GM03348 (cell line): ENCODE measurements around the gene BMAL1.

Source experiments
- DNase-seq: peaks from one replicate; pipeline ENCODE4 v3.0.0; 2012; ENCODE audit warnings: low spot score

The BMAL1 gene

DNA sequence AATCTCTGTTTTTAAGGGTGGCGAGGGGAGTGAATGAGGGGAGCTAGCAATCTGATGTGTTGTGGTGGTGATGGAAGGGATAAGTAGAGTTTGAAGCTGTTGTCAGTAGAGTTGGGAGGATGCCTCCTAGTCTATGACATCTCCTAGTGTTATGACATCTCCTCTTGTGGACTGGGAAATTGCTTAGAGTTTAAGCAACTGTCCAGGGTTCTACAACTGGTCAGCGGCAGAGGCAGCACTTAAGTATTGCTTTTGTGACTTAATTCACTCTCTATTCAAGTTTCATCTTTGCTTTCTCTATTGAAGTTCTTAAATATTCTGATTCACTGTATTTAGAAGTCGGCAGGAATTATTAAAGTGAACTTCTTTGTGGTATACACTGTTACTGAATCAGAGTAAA, 13.8 kb downstream of the BMAL1 start:
- no peak for DNase-seq

DNA sequence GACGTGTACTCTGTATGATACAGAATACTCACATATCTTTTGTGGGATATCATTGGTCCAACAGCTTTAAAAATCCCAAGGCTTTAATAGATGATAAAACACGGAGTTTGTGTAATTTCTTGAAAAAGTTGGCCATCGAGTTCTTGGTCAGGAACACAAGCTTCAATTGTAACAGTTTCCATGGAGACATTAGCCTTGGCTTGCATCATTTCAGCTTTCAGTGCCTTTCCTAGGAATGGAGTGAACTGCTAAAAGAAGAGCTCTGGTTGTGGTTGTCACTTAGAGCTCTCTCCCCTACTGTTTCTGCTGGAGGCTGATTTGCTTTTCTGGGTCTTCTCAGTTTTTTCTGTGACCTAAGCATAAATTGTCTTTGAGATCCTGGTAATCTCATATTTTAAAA, 14.2 kb downstream of the BMAL1 start:
- peak; percentile 27 for DNase-seq

DNA sequence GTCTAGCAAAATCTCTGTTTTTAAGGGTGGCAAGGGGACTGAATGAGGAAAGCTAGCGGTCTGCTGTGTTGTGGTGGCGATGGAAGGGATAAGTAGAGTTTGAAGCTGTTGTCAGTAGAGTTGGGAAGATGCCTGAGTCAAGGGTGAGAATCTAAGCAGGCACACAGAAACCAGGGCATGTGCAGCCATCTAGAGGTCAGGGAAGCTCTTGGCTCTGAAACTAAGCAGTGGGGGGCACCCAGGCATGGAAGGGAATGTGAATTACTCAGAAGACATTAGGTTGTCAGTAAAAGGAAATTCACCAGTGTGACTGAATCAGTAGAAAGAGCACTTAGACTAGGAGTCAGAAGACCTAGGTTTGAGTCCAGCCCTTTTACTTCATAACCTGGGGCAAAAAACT, 15.4 kb downstream of the BMAL1 start:
- DNase-seq, result no peak

GRCh38 chr11:13294178-13294577, 16.6 kb downstream of the BMAL1 start:
- no peak for DNase-seq

GRCh38 chr11:13294771-13295579, 17.4 kb downstream of the BMAL1 start:
- no peak for DNase-seq

DNA sequence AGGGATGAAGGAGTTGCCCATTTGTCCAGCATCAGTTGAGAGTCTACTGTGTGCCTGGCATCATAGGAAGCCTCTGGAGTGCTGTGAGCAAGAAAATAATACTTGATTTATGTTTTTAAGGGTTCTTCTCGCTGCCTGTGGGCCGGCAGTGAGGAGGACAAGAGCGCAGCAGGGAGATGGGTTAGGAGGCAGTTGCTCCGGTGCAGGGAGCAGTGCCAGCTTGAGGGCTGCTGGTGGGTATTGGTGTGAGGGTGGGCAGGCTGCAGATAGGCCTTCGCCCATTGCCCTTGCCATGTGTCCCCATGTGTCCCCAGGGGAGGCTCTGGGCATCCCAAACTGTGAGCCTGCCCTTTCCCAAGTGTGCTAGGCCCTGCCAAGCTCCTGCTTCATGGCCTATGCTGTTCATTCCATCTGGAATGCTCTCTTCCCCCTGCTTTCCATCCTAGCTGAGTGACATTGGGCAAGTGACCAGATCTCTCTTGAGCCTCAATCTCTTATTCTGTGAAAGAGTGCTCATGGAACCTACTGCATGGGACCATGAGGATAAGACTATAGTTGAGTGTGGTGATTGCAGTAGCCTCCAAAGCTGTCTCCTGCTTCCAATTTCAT, 19.8 kb downstream of the BMAL1 start:
- DNase-seq, result no peak

DNA sequence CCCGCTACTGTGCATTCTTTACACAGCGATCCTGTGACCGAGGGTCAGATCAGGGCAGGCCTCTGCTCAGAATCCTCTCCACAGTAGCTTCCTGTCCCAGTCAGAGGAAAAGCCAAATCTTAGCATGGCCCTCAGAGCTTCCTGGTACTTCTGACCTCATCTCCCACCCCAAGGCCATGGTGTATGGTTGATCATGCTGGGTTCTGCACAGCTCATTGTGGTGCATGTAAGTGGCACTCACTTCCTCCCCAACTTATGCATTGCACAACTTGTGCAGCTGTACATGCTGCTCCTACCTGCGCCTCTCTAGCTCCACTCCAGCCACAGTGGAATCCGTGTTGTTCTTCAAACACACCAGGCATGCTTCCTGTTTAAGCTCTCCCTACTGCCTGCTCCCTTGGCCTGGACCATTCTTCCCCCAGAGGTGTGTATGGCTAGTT, 20.3 kb downstream of the BMAL1 start:
- DNase-seq, result no peak

- no peak for DNase-seq
These were observed 21.2 kb downstream of the BMAL1 start for GRCh38 chr11:13298765-13299164.

DNA sequence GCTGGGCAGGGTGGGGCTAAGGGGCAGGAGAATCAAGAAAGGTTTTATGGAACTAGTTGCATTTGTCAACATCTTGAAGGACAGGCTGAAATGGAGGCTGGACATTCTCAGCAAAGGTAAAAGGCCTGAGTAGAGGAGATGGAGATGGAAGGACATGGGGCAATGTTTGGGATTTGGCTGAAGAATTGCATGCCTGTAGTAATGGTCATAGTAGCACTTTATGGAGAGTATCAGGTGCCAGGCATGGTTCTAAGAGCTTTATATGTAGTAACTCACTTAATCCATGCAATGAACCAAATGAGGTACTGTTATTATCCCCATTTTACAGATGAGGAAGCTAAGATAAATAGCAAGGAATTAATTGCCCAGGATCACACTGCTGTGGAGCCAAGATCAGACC, 23.9 kb downstream of the BMAL1 start:
- no peak for DNase-seq

- DNase-seq, result no peak
These were observed 24.9 kb downstream of the BMAL1 start for GRCh38 chr11:13302420-13302958.

DNA sequence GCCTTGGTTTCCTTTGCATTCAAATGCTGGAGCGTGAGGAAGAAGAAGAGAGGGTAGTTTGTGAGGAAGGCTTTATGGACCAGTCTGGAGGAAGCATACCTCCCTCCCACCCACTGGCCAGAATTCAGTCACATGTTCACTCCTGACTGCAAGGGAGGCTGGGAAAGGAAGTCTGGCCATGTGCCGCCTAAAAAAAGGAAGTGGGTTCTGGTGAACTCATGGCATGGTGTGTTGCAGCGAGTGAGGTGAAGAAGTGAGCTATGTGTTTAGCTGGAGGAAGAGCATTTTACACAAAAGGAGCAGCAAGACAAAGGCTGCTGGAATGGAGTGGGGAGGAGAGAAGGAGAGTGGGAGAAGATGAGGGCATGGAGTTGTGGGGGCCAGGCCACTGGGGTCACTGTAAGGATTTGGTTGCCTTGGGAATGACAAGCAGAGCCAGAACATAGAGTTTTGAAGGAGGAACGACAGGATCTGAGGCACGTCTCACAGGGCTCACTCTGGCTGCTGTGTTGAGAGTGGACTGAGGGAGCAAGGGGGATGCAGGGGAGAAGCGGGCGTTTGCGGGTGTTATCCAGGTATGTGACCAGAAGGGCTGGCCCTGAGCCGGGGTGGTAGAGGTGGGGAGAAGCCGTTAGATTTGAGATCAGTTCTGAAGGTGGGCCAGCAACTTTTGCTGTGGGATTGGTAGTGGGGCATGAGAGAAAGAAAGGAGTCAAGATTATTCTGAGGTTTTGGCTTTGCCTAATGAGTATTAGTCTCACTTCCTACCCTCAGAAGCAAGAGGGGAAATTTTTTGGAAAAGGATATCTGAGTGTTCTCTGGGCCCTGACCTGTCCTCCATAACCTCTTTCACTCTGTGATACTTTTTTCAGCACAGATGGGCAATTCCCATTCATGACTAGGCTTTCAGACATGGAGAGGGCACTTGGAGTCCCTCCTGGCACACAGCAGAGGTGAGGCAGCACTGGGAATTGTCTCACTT, 26.4 kb downstream of the BMAL1 start:
- no peak for DNase-seq

- DNase-seq, result no peak
These were observed 27.2 kb downstream of the BMAL1 start for GRCh38 chr11:13304655-13305335.

DNA sequence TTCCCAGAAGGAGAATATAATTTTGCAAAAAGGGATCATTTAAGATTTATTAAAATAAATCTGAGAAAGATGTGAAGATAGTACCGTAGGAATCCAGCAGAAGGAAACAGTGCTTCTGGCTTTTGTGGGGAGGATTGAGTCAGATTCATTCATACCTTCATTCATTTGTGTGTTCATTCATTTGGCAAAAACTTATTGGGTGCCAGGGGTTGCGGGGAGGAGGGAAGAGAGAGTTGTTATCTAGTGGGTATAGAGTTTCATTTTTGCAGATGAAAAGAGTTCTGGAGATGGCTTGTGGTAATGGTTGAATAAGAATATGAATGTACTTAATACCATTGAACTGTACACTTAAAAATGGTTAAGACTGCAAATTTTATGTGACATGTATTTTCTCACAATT, 31.1 kb downstream of the BMAL1 start:
- no peak for DNase-seq

- no peak for DNase-seq
These were observed 31.6 kb downstream of the BMAL1 start for GRCh38 chr11:13309156-13309555.

DNA sequence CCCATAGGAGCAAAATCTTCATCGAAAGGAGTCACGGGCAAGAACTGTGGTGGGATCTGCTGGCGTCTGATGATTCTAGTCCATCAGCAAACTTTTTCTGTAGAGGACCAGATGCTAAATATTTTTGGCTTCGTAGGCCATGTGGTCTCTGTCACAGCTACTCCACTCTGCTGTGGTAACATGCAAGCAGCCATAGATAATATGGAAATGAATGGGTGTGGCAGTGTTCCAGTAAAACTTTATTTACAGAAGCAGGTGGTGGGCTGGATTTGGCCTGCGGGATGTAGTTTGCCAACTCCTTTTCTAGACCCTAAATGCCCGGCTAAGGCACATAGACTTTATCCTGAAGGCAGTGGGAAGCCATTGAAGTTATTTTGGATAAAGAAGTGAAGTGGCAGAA, 32.9 kb downstream of the BMAL1 start:
- no peak for DNase-seq

- DNase-seq, result no peak
These were observed 34.0 kb downstream of the BMAL1 start for GRCh38 chr11:13311570-13311969.

- DNase-seq, result peak; percentile 16
These were observed 35.6 kb downstream of the BMAL1 start for GRCh38 chr11:13313005-13313819.

DNA sequence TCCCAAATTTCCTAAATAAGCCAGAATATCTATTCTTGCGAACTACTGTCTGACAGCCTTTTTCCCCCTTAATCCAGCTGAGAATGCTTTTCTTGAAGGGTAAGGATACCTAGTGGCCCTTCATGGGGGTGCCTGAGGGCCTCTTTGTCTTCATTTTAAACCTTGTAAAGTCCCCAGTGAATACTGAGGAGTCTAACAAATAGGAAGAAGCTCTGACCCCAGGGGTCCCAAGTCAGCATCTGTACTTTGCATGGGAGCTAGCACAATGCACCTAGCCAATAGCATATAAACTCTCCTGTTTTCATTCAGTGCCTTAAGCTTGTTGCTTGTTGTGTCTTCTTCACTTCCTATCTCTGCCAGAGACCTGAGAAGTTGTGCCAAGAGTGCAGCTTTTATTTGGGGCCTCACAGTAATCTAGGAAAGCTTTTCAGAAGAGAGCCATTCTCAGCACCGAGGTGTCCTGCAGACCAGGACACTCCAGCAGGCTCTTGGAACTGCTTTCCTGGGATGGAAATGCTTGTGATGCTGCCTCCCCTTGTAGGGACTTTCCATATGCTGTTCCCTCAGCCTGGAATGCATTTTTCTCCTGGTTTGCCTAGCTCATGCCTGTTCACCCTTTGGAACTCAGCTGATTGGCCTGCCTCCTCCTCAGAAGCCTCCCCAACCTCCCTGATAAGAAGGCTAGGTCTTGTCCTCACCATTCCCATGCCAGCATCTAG, 37.2 kb downstream of the BMAL1 start:
- DNase-seq, result no peak

- no peak for DNase-seq
These were observed 38.2 kb downstream of the BMAL1 start for GRCh38 chr11:13315517-13316432.
